Measurements from ENCODE around the gene TRABD2A.

GRCh38 chr2:84841577-84841976, 39.3 kb downstream of the TRABD2A start:
- TF ChIP-seq CTCF (IDR thresholded peaks at IDR 0.05; ENCODE audit: insufficient read depth, low read length, poor library complexity, severe bottlenecking) (no peak), EZH2phosphoT487 (conservative IDR thresholded peaks at IDR 0.05; ENCODE audit: low read length) (no peak)
